ENCODE results near the gene CRYGS. TPM values are rescaled to one million over a fixed set of nuclear protein-coding genes. Genes with fewer than 3 reads are reported as not detected.

The CRYGS gene
- total and polyA plus RNA-seq, 9 of the 15 experiments (the other 6 are each of a cell fraction or from before 2014, with no cell fraction given) = 1.5 to 3.8 (median 2.0) TPM

GRCh38 chr3:186570096-186570940, 26.1 kb upstream of the CRYGS start, which contains the start of gene DNAJB11 (continued):
- TF ChIP-seq HMGXB4 (CRISPR knock-in tag; IDR thresholded peaks at IDR 0.05) (no peak), TFAM (CRISPR knock-in tag; conservative IDR thresholded peaks at IDR 0.05) (no peak), NCOA1 (IDR thresholded peaks at IDR 0.05; ENCODE audit: low read depth) (no peak), SIN3A (IDR thresholded peaks at IDR 0.05; ENCODE audit: borderline replicate concordance in 2 of 2, control insufficient read depth in 1 of 2, low read depth in 2 of 2, low read length in 2 of 2) (peak in 1 of 2 experiments; percentile 82; a peak in 2 of 4 replicates), ZNF184 (CRISPR knock-in tag; IDR thresholded peaks at IDR 0.05) (no peak)

GRCh38 chr3:186569779-186570095, 25.6 kb upstream of the CRYGS start:
- intact Hi-C loops (cut with micrococcal nuclease) = loop anchor here (1.0 kb wide), 1 partner anchor 460 kb away; the partner anchor contains the start of gene ETV5
- H3K9ac ChIP-seq (ENCODE audit: insufficient read depth in 1 of 2, low read depth in 2 of 2, low read length in 2 of 2) = peak overlapping the region; percentile 87 to 89; a peak in 3 of 4 replicates
- POLR2A ChIA-PET = interaction anchor here (0.6 to 5.7 kb wide), 12 partner anchors 9 to 632 kb away, joined by 3 to 64 read pairs (median 4); partner anchors contain the start of genes EIF4A2 and TRA2B
- H2AFZ ChIP-seq (ENCODE audit: low read depth, low read length) = peak overlapping the region; percentile 80
- H3K4me1 ChIP-seq (replicated peaks in 1 of 2; ENCODE audit: control insufficient read depth in 2 of 2, insufficient read depth in 2 of 2, low read length in 2 of 2) = peaks cover 3 to 11% of the 10 kb centered on the region in 2 experiments; a peak in 4 of 5 replicates
- in situ Hi-C loops (cut with MboI) = no loop called here
- H3K36me3 ChIP-seq (ENCODE audit: control insufficient read depth, insufficient read depth, low read length) = peaks cover 28% of the 10 kb centered on the region; the same call in 2 of the 3 replicates
- H3K79me2 ChIP-seq (ENCODE audit: control insufficient read depth, insufficient read depth, low read length) = peaks cover 69% of the 10 kb centered on the region
- ATAC-seq (no peak), FAIRE-seq (no peak), DNase-seq (ENCODE audit: extremely low read depth in 1 of 4, low spot score in 3 of 4) (no peak)
- no peaks in the 10 kb centered on the region for H4K20me1 ChIP-seq (replicated peaks; ENCODE audit: control insufficient read depth, insufficient read depth, low read length)
- H3K9me1 ChIP-seq (ENCODE audit: control insufficient read depth, insufficient read depth, low read length) = no peaks in the 10 kb centered on the region
- no peaks in the 10 kb centered on the region for H3K27me3 ChIP-seq (ENCODE audit: control insufficient read depth in 2 of 2, insufficient read depth in 2 of 2, low read length in 2 of 2)
- peak overlapping the region; percentile 89 for H3K27ac ChIP-seq (ENCODE audit: extremely low read depth, low read depth, low read length)
- CTCF ChIA-PET (ENCODE audit: low intra/inter-chr PET ratio) = no interaction called here
- no peaks in the 10 kb centered on the region for H3K9me3 ChIP-seq (replicated peaks; ENCODE audit: control insufficient read depth, insufficient read depth, low read depth, low read length)
- 0% methylated on average over 7 of the region's 7 CpGs for WGBS (ENCODE audit: insufficient coverage, low coverage, missing lambda C conversion rate)
- H3K4me2 ChIP-seq (ENCODE audit: insufficient read depth, low read length) = peak overlapping the region; percentile 96
- H3K4me3 ChIP-seq = peak overlapping the region; percentile 96
- TSS peak; percentile 72 for BruUV-seq (replicated peaks)
- 0 out of 2 replicates have a peak, but pooled peaks have one; percentile 16 for TF ChIP-seq TRIM25 (IDR thresholded peaks at IDR 0.05; ENCODE audit: borderline replicate concordance)
- TF ChIP-seq ZNF232 (CRISPR knock-in tag; IDR thresholded peaks at IDR 0.05) = no peak
- TF ChIP-seq TOE1 (IDR thresholded peaks at IDR 0.05; ENCODE audit: borderline replicate concordance) = 0 out of 2 replicates have a peak, but pooled peaks have one; percentile 12
- TF ChIP-seq TOE1 (CRISPR knock-in tag; IDR thresholded peaks at IDR 0.05; ENCODE audit: borderline replicate concordance, low read depth) = no peak
- no peak for TF ChIP-seq ZFP1 (CRISPR knock-in tag; IDR thresholded peaks at IDR 0.05)
- no peak for TF ChIP-seq ZBTB1 (CRISPR knock-in tag; IDR thresholded peaks at IDR 0.05; ENCODE audit: borderline replicate concordance, low read depth)
- no peak for TF ChIP-seq ETV5 (CRISPR knock-in tag; IDR thresholded peaks at IDR 0.05; ENCODE audit: low read depth)
- no peak for TF ChIP-seq NR4A1 (CRISPR knock-in tag; IDR thresholded peaks at IDR 0.05)
- no peak for TF ChIP-seq NR4A1 (tag; IDR thresholded peaks at IDR 0.05)
- no peak for TF ChIP-seq GTF2E2 (tag; IDR thresholded peaks at IDR 0.05)
